Right renal cortex interstitium (tissue), 3 donors: ENCODE measurements around the gene ME3. TPM values are rescaled to one million over a fixed set of nuclear protein-coding genes. Genes with fewer than 3 reads are reported as not detected.
"Not testable (repeated sequence)": the region's sequence is repeated elsewhere in the genome, so short reads cannot be mapped to it uniquely, and the experiment has no call there.

Source experiments
- DNase-seq, 3 donors: peaks; one replicate each; pipeline ENCODE4 v3.0.0-alpha.2; 2013; ENCODE audit warnings: low read depth in 3 of 3, low spot score in 2 of 3
- polyA plus RNA-seq, 3 donors: library from polyadenylated mRNA; unstranded; fragments of 120-200 nt; gene quantifications; one replicate each; pipeline ENCODE4 v1.2.1, GENCODE V29; 2013; ENCODE audit not compliant: insufficient read length in 3 of 3

Gene ME3
- polyA plus RNA-seq, 3 donors: 30.9 to 36.0 (median 31.7) TPM

GRCh38 chr11:86569109-86569508, 103.3 kb downstream of the ME3 start:
- DNase-seq: no peak

- DNase-seq: no peak
Measured at GRCh38 chr11:86565801-86566312, 106.6 kb downstream of the ME3 start.

- no peak for DNase-seq
Measured at GRCh38 chr11:86565388-86565787, 107.0 kb downstream of the ME3 start.

GRCh38 chr11:86562842-86563241, 109.6 kb downstream of the ME3 start:
- DNase-seq: not testable (repeated sequence)

GRCh38 chr11:86559311-86559945, 113.0 kb downstream of the ME3 start:
- DNase-seq: no peak

- no peak for DNase-seq
Measured at GRCh38 chr11:86558841-86559240, 113.6 kb downstream of the ME3 start.

GRCh38 chr11:86558207-86558606, 114.2 kb downstream of the ME3 start:
- no peak for DNase-seq

GRCh38 chr11:86555866-86556265, 116.5 kb downstream of the ME3 start:
- DNase-seq: no peak

GRCh38 chr11:86555401-86555800, 117.0 kb downstream of the ME3 start:
- DNase-seq: no peak

- DNase-seq: no peak
Measured at GRCh38 chr11:86553265-86553664, 119.2 kb downstream of the ME3 start.

- DNase-seq: no peak
Measured at GRCh38 chr11:86551288-86552092, 120.9 kb downstream of the ME3 start.

- DNase-seq: no peak
Measured at GRCh38 chr11:86550757-86551156, 121.7 kb downstream of the ME3 start.

GRCh38 chr11:86548271-86548917, 124.0 kb downstream of the ME3 start:
- no peak for DNase-seq

GRCh38 chr11:86547727-86548126, 124.7 kb downstream of the ME3 start:
- no peak for DNase-seq

- not testable (repeated sequence) for DNase-seq
Measured at GRCh38 chr11:86541299-86541698, 131.1 kb downstream of the ME3 start.

- no peak for DNase-seq
Measured at GRCh38 chr11:86538223-86538548, 134.2 kb downstream of the ME3 start.

- DNase-seq: no peak
Measured at GRCh38 chr11:86537541-86538222, 134.7 kb downstream of the ME3 start.

- DNase-seq: no peak
Measured at GRCh38 chr11:86535773-86536172, 136.6 kb downstream of the ME3 start.

GRCh38 chr11:86524620-86525352, 147.6 kb downstream of the ME3 start:
- DNase-seq: no peak
